ENCODE measurements around the gene ZNF621. TPM values are rescaled to one million over a fixed set of nuclear protein-coding genes. Genes with fewer than 3 reads are reported as not detected.

Gene ZNF621
- total and polyA plus RNA-seq, 2 of the 8 experiments (the other 6 are each of a cell fraction or from before 2014, with no cell fraction given), result 10.9 to 15.4 TPM

DNA sequence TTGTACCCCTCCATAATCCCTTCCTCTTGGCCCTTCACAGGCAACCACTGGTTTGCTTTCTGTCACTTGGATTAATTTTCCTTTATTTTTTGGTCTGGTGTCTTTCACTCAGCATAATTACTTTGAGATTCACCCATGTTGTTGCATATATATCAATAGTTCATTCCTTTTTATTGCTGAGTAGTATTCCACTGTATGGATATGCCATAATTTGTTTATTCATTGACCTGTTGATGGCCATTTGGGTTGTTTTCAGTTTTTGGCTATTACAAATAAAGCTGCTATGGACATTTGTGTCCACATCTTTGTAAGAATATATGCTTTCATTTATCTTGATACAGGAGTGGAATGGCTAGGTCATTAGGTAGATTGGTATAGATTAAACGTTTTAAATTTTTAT lies 5.9 kb upstream of the ZNF621 start:
- Histone ChIP-seq H3K27ac (ENCODE audit: low read depth, low read length) (no peak overlapping the region), H3K9ac (replicated peaks in 1 of 4; ENCODE audit: extremely low read depth in 1 of 4, low read depth in 3 of 4, low read length in 3 of 4) (no peak overlapping the region), H3K4me3 (ENCODE audit: extremely low read depth in 1 of 4, insufficient read depth in 2 of 4, low read depth in 3 of 4, low read length in 4 of 4) (no peak overlapping the region), H3K9me3 (ENCODE audit: insufficient read depth in 2 of 2, low read depth in 1 of 2, low read length in 1 of 2) (no peaks in the 10 kb centered on the region), H3K4ac (replicated peaks; ENCODE audit: insufficient read length, low read depth, low read length) (no peak overlapping the region), H3K18ac (ENCODE audit: extremely low read depth, low read length) (no peak overlapping the region), H2BK15ac (ENCODE audit: low read length) (no peak overlapping the region), H2BK12ac (ENCODE audit: low read depth, low read length) (no peak overlapping the region), H2AK5ac (ENCODE audit: low read depth, low read length) (no peak overlapping the region), H3K4me1 (replicated peaks in 1 of 4; ENCODE audit: control insufficient read depth in 3 of 4, insufficient read depth in 4 of 4, low read length in 3 of 4) (no peaks in the 10 kb centered on the region), H4K20me1 (replicated peaks in 1 of 2; ENCODE audit: control insufficient read depth in 1 of 2, insufficient read depth in 2 of 2, low read length in 2 of 2) (no peaks in the 10 kb centered on the region), H3K79me1 (ENCODE audit: low read depth, low read length) (no peaks in the 10 kb centered on the region), H3K23me2 (ENCODE audit: low read depth, low read length) (no peaks in the 10 kb centered on the region; the same call in 1 of the 2 replicates), H3K23ac (ENCODE audit: insufficient read length) (no peak overlapping the region), H2AFZ (ENCODE audit: low read length) (no peak overlapping the region), H2BK120ac (replicated peaks; ENCODE audit: low read depth, low read length) (no peak overlapping the region), H2BK20ac (ENCODE audit: low read length) (no peak overlapping the region), H4K91ac (replicated peaks; ENCODE audit: insufficient read length, low read length) (no peak overlapping the region), H3K27me3 (replicated peaks in 1 of 4; ENCODE audit: control insufficient read depth in 3 of 4, extremely low read depth in 1 of 4, insufficient read depth in 3 of 4, low read length in 3 of 4) (no peaks in the 10 kb centered on the region), H3K36me3 (ENCODE audit: control insufficient read depth in 2 of 4, insufficient read depth in 4 of 4, low read length in 3 of 4) (peaks cover 3 to 24% (median 14%) of the 10 kb centered on the region in 4 experiments; a peak in 7 of 8 replicates), H4K8ac (ENCODE audit: extremely low read depth, insufficient read depth, low read length) (no peak overlapping the region), H3K79me2 (ENCODE audit: control insufficient read depth in 1 of 2, insufficient read depth in 2 of 2, low read length in 2 of 2) (no peaks in the 10 kb centered on the region), H3K56ac (replicated peaks; ENCODE audit: insufficient read length, low read depth, low read length) (no peak overlapping the region), H4K5ac (ENCODE audit: insufficient read length, low read depth, low read length) (no peak overlapping the region), H3K14ac (ENCODE audit: insufficient read length) (no peak overlapping the region), H3K4me2 (ENCODE audit: insufficient read depth in 1 of 2, low read depth in 2 of 2, low read length in 2 of 2) (no peak overlapping the region), H2BK5ac (ENCODE audit: low read depth, low read length) (no peak overlapping the region)
- DNase-seq (ENCODE audit: low read depth in 1 of 2, low spot score in 2 of 2) (no peak), FAIRE-seq (no peak)
- POLR2A ChIA-PET (ENCODE audit: partially characterized antibody), result interaction anchor here (1.8 kb wide), 1 partner anchor 13 kb away, joined by 7 read pairs; the partner anchor contains the start of gene ZNF620
- WGBS, 2 experiments (ENCODE audit: extremely low coverage in 1 of 2, insufficient coverage in 1 of 2, insufficient read length in 1 of 2, insufficient replicate concordance in 2 of 2, low coverage in 1 of 2, low lambda C conversion rate in 2 of 2, missing lambda C conversion rate in 1 of 2), result 84 to 100% methylated on average over 1 of the region's 1 CpG
- CTCF ChIA-PET (ENCODE audit: partially characterized antibody), result no interaction called here
- TF ChIP-seq CHD1 (IDR thresholded peaks at IDR 0.05; ENCODE audit: low read depth, low read length) (no peak), RAD21 (IDR thresholded peaks at IDR 0.05 in 1 of 2, conservative IDR thresholded peaks at IDR 0.05 in 1 of 2; ENCODE audit: low read depth in 2 of 2, low read length in 2 of 2) (no peak), BRCA1 (IDR thresholded peaks at IDR 0.05; ENCODE audit: low read depth, low read length) (no peak), SUZ12 (IDR thresholded peaks at IDR 0.05; ENCODE audit: low read length) (no peak), TAF1 (IDR thresholded peaks at IDR 0.05; ENCODE audit: low read depth, low read length) (no peak), SAP30 (IDR thresholded peaks at IDR 0.05; ENCODE audit: insufficient read depth, insufficient replicate concordance, low read length) (no peak), CREB1 (IDR thresholded peaks at IDR 0.05) (no peak), CBX8 (IDR thresholded peaks at IDR 0.05; ENCODE audit: borderline replicate concordance, low read depth, low read length) (no peak), SIX5 (IDR thresholded peaks at IDR 0.05; ENCODE audit: low read depth, low read length) (no peak), FOSL1 (IDR thresholded peaks at IDR 0.05; ENCODE audit: insufficient read depth, low read depth, low read length) (no peak), EGR1 (IDR thresholded peaks at IDR 0.05; ENCODE audit: borderline replicate concordance, low read depth, low read length) (no peak), CEBPB (IDR thresholded peaks at IDR 0.05; ENCODE audit: low read depth, low read length) (no peak), RBBP5 (IDR thresholded peaks at IDR 0.05; ENCODE audit: borderline replicate concordance, low read depth, low read length) (no peak)

All from H1 (cell line).